Measurements from ENCODE around the gene DNAI2.
"Not testable (repeated sequence)": the region's sequence is repeated elsewhere in the genome, so short reads cannot be mapped to it uniquely, and the experiment has no call there.

The DNAI2 gene

GRCh38 chr17:74260525-74260850 lies 13.5 kb upstream of the DNAI2 start:
- Histone ChIP-seq H3K36me3 (peaks cover 0 to 38% (median 7%) of the 10 kb centered on the region in 3 donors), H3K27me3 (no peaks in the 10 kb centered on the region), H3K4me3 (no peak overlapping the region), H3K27ac (no peak overlapping the region), H3K4me1 (no peaks in the 10 kb centered on the region), H3K9me3 (no peaks in the 10 kb centered on the region)
- intact Hi-C loops (cut with DNase I; ENCODE audit: low total_unique reads), result no loop called here
- DNase-seq, result no peak
- TF ChIP-seq, protein P1, sequence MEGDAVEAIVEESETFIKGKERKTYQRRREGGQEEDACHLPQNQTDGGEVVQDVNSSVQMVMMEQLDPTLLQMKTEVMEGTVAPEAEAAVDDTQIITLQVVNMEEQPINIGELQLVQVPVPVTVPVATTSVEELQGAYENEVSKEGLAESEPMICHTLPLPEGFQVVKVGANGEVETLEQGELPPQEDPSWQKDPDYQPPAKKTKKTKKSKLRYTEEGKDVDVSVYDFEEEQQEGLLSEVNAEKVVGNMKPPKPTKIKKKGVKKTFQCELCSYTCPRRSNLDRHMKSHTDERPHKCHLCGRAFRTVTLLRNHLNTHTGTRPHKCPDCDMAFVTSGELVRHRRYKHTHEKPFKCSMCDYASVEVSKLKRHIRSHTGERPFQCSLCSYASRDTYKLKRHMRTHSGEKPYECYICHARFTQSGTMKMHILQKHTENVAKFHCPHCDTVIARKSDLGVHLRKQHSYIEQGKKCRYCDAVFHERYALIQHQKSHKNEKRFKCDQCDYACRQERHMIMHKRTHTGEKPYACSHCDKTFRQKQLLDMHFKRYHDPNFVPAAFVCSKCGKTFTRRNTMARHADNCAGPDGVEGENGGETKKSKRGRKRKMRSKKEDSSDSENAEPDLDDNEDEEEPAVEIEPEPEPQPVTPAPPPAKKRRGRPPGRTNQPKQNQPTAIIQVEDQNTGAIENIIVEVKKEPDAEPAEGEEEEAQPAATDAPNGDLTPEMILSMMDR (IDR thresholded peaks at IDR 0.05), result no peak

DNA sequence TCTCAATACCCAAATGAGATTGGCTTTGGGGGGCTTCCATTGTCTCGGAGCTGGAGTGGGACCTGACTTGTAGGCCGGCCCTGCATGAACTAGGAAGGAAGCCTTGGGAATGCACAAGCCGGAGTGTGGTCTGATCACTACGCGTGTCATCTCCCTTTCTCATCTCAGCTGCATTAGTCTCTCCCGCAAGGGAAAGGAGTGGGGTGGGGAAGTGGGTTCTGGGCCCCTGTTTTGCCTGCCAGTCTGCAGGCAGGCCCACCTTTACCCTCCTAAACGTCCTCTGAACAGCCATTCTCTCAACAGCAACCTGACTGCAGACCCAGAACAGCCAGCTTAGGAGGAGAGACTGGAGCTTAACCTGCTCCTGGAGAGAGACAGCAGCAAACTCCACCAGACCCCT lies 11.4 kb upstream of the DNAI2 start:
- peaks cover 0 to 7% of the 10 kb centered on the region in 2 donors for H3K27me3 ChIP-seq
- intact Hi-C loops (cut with DNase I; ENCODE audit: low total_unique reads), result no loop called here
- no peak for DNase-seq
- peaks cover 0 to 19% (median 7%) of the 10 kb centered on the region in 3 donors for H3K36me3 ChIP-seq
- no peak overlapping the region for H3K27ac ChIP-seq
- no peaks in the 10 kb centered on the region for H3K4me1 ChIP-seq
- no peaks in the 10 kb centered on the region for H3K9me3 ChIP-seq
- no peak overlapping the region for H3K4me3 ChIP-seq
- TF ChIP-seq, protein P1 (IDR thresholded peaks at IDR 0.05), result no peak

GRCh38 chr17:74267054-74267453 lies 7.0 kb upstream of the DNAI2 start:
- H3K36me3 ChIP-seq; intact Hi-C loops (cut with DNase I; ENCODE audit: low total_unique reads); DNase-seq; H3K4me3 ChIP-seq; H3K27ac ChIP-seq; H3K4me1 ChIP-seq; H3K9me3 ChIP-seq: not testable (repeated sequence)
- H3K27me3 ChIP-seq, result peaks cover 0 to 33% of the 10 kb centered on the region in 2 donors

DNA sequence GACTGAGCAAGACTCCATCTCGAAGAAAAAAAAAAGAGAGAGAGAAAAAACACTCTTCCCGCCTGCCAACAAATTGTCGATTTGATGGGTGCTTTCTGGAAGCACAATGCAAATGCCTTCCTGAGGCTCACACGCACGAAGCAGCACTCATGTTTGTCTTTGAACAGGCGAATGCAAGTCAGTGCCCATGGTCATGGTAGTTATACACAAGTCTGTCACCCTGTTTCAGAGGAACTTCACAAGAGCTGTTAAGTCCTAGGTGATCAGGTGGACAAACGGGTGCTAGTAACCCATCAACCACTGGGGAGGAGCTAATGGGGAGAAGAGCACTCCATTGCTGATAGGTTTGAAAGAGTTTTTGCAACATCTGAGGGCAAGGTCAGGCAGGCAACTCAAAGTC lies 6.5 kb upstream of the DNAI2 start:
- Histone ChIP-seq H3K27me3 (peaks cover 0 to 38% of the 10 kb centered on the region in 2 donors), H3K36me3 (no peaks in the 10 kb centered on the region), H3K4me1 (no peaks in the 10 kb centered on the region), H3K4me3 (no peak overlapping the region), H3K9me3 (no peaks in the 10 kb centered on the region), H3K27ac (no peak overlapping the region)
- TF ChIP-seq, protein P1 (IDR thresholded peaks at IDR 0.05), result no peak
- intact Hi-C loops (cut with DNase I; ENCODE audit: low total_unique reads), result no loop called here
- DNase-seq, result no peak

- Histone ChIP-seq H3K4me3 (no peak overlapping the region), H3K36me3 (no peaks in the 10 kb centered on the region), H3K9me3 (no peaks in the 10 kb centered on the region), H3K27me3 (peaks cover 0 to 43% of the 10 kb centered on the region in 2 donors), H3K27ac (no peak overlapping the region), H3K4me1 (no peaks in the 10 kb centered on the region)
- no peak for DNase-seq
- TF ChIP-seq, protein P1 (IDR thresholded peaks at IDR 0.05), result no peak
- intact Hi-C loops (cut with DNase I; ENCODE audit: low total_unique reads), result no loop called here
Observed at GRCh38 chr17:74267987-74268499, 6.0 kb upstream of the DNAI2 start.

DNA sequence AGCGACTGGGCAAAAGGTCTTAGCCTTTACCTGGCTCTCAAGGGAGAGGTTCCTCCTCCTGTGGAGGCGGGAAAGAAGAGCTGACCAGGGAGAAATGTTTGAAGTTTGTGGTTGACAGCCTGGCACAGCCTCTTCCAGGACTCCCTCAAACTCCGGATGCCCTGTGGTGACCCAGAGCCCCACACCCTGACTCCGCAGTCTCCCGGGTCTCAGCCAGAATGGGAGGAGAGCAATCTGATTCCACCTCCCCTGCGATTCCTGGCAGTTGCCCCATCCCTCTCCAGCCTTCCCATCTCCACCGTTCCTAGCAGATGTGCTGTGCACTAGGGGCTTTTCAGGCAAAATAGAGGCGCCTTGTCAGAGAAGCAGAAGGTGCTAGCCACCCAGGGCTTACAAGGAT lies 5.5 kb upstream of the DNAI2 start:
- no peak for DNase-seq
- TF ChIP-seq, protein P1 (IDR thresholded peaks at IDR 0.05), result no peak
- Histone ChIP-seq H3K27me3 (peaks cover 0 to 46% of the 10 kb centered on the region in 2 donors), H3K9me3 (no peaks in the 10 kb centered on the region), H3K36me3 (no peaks in the 10 kb centered on the region), H3K27ac (no peak overlapping the region), H3K4me3 (no peak overlapping the region), H3K4me1 (no peaks in the 10 kb centered on the region)
- intact Hi-C loops (cut with DNase I; ENCODE audit: low total_unique reads), result no loop called here
